ENCODE results near the gene SYP.

SYP gene

DNA sequence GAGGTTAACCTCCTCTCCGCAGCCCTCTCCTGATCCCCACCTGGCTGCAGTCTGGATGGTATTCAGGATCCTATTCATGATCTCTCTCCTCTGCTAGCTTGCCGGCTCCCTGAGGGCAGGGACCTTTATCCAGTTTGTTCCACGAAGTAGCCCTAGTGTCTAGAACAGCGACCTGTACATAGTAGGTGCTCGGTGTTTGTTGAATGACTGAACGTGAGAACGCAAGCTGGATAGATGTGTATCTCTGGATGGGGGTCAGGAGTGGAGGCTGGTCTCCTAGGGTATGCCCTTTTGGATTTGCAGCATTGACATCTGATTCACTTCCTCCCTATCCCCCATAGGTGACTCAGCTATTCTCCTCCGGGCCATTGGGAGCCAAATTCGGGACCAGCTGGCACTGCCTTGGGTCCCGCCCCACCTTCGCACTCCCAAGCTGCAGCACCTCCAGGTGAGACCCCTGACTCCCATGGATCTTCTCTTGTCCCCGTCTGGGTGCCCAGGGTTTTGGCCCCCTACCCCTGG lies 42.6 kb upstream of the SYP start:
- TF ChIP-seq FOXP2 (optimal IDR thresholded peaks at IDR 0.05; ENCODE audit: control extremely low read depth, extremely low read length, insufficient read depth): no peak
- no peak for TF ChIP-seq POLR2AphosphoS5 (IDR thresholded peaks at IDR 0.05; ENCODE audit: borderline replicate concordance, low read depth, low read length)
- TF ChIP-seq EZH2 (IDR thresholded peaks at IDR 0.05): no peak
- Histone ChIP-seq H3K9me3 (ENCODE audit: low read depth, low read length) (no peaks in the 10 kb centered on the region), H3K27ac (no peak overlapping the region), H3K9ac (ENCODE audit: insufficient read length) (no peak overlapping the region), H3K36me3 (ENCODE audit: insufficient read depth, low read length) (no peaks in the 10 kb centered on the region), H3K4me3 (no peak overlapping the region)
- no peak for DNase-seq (ENCODE audit: low read depth, low spot score)

DNA sequence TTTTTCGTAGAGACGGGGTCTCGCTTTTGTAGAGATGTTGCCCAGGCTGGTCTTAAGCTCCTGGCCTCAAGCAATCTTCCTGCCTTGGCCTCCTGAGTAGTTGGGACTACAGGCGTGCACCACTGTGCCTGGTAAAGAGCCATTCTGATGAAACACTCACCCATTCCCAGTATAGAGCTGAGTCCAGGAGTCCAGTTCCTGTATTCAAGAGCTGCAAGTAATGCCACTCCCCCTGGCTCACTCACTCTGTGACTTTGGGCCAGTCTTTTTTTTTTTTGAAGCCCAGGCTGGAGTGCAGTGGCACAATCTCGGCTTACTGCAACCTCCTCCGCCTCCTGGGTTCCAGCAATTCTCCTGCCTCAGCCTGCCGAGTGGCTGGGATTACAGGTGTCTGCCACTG lies 38.7 kb upstream of the SYP start:
- Histone ChIP-seq H3K4me3 (no peak overlapping the region), H3K27ac (no peak overlapping the region), H3K36me3 (ENCODE audit: insufficient read depth, low read length) (no peaks in the 10 kb centered on the region), H3K9ac (ENCODE audit: insufficient read length) (no peak overlapping the region), H3K9me3 (ENCODE audit: low read depth, low read length) (no peaks in the 10 kb centered on the region)
- TF ChIP-seq EZH2 (IDR thresholded peaks at IDR 0.05) (no peak), POLR2AphosphoS5 (IDR thresholded peaks at IDR 0.05; ENCODE audit: borderline replicate concordance, low read depth, low read length) (no peak), FOXP2 (optimal IDR thresholded peaks at IDR 0.05; ENCODE audit: control extremely low read depth, extremely low read length, insufficient read depth) (no peak)
- no peak for DNase-seq (ENCODE audit: low read depth, low spot score)

DNA sequence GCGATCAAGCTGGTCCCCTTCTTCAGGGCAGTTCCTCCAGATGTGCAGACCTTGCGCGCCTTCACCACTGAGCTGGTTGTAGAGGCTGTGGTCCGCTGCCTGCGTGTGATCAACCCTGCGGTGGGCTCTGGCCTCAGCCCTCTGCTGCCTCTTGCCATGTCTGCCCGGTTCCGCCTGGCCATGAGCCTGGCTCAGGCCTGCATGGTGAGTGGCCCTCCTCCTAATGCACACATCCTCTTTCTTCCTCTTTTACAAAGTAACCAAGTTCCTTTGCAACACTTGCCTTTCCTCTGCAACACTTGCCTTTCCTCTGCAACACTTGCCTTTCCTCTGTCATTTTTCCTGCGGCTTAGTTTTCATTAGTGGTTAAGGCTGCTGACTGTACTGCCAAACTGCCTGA lies 37.1 kb upstream of the SYP start:
- Histone ChIP-seq H3K27ac (no peak overlapping the region), H3K9ac (ENCODE audit: insufficient read length) (no peak overlapping the region), H3K4me3 (no peak overlapping the region), H3K9me3 (ENCODE audit: low read depth, low read length) (no peaks in the 10 kb centered on the region), H3K36me3 (ENCODE audit: insufficient read depth, low read length) (no peaks in the 10 kb centered on the region)
- TF ChIP-seq EZH2 (IDR thresholded peaks at IDR 0.05) (no peak), POLR2AphosphoS5 (IDR thresholded peaks at IDR 0.05; ENCODE audit: borderline replicate concordance, low read depth, low read length) (no peak), FOXP2 (optimal IDR thresholded peaks at IDR 0.05; ENCODE audit: control extremely low read depth, extremely low read length, insufficient read depth) (no peak)
- no peak for DNase-seq (ENCODE audit: low read depth, low spot score)

DNA sequence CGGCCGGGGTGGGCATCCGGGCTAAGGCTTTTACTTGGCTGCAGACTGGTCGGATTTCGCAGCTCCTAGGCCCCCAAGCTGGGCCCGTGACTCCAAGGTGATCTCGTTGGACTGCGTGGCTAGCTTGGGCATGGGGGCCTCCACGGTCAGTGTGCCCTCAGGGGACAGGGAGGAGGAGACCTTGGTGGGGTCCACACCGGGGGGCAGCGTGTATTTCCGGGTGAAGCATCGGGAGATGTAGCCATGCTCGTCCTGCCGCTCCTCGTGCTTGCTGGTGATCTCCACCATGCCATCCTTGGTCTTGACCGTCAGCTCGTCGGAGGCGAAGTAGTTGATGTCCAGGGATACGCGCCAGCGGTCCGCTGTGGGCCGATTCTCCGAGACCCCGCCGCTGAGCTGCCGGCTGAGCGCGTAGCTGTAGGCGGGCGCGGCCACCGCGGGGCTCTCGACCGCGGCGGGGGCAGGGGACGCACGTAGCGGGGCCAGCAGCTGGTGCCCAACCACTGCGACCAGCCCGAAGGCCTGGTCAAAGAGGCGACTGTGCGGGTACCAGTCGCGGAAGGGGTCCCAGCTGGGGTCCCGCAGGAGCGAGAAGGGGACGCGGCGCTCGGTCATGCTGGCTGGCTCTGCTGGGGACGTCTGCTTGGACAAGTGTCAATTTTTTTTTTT lies 34.0 kb upstream of the SYP start:
- Histone ChIP-seq H3K9me3 (ENCODE audit: low read depth, low read length) (no peaks in the 10 kb centered on the region), H3K36me3 (ENCODE audit: insufficient read depth, low read length) (no peaks in the 10 kb centered on the region), H3K4me3 (no peak overlapping the region), H3K27ac (no peak overlapping the region), H3K9ac (ENCODE audit: insufficient read length) (no peak overlapping the region)
- no peak for DNase-seq (ENCODE audit: low read depth, low spot score)
- no peak for TF ChIP-seq EZH2 (IDR thresholded peaks at IDR 0.05)
- TF ChIP-seq POLR2AphosphoS5 (IDR thresholded peaks at IDR 0.05; ENCODE audit: borderline replicate concordance, low read depth, low read length): no peak
- TF ChIP-seq FOXP2 (optimal IDR thresholded peaks at IDR 0.05; ENCODE audit: control extremely low read depth, extremely low read length, insufficient read depth): no peak

DNA sequence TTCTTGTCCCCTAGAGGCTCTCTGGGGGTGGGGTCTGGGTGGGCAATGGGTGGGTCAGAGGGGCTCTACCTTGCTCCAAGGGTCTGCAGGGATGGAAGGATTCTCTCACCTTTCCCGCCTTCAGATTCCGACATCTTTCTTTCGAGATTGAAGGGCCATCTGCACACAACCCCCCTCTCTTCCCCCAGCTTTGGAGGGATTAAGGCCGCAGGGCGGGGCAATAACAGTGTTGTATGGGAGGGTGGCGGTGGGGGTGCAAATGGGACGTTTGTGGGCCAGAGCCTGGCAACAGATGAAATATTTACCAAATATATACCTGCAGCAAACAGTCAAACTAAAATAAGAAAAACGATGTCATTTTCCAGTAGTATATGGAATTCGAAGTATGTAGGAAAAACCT lies 33.2 kb upstream of the SYP start, which contains the start of gene CACNA1F:
Gene CACNA1F (minus strand): TSS at position 165 of the 400 bp plus-strand sequence. CDS start 31 bp downstream, at position 134.
- Histone ChIP-seq H3K9ac (ENCODE audit: insufficient read length) (no peak within 1 kb of the TSS), H3K4me3 (no peak within 1 kb of the TSS), H3K27ac (no peak within 1 kb of the TSS), H3K9me3 (ENCODE audit: low read depth, low read length) (no peaks in the 10 kb centered on the region), H3K36me3 (ENCODE audit: insufficient read depth, low read length) (no peaks in the 10 kb centered on the region)
- TF ChIP-seq EZH2 (IDR thresholded peaks at IDR 0.05): no peak
- no peak for TF ChIP-seq POLR2AphosphoS5 (IDR thresholded peaks at IDR 0.05; ENCODE audit: borderline replicate concordance, low read depth, low read length)
- TF ChIP-seq FOXP2 (optimal IDR thresholded peaks at IDR 0.05; ENCODE audit: control extremely low read depth, extremely low read length, insufficient read depth): no peak
- no peak for DNase-seq (ENCODE audit: low read depth, low spot score)

DNA sequence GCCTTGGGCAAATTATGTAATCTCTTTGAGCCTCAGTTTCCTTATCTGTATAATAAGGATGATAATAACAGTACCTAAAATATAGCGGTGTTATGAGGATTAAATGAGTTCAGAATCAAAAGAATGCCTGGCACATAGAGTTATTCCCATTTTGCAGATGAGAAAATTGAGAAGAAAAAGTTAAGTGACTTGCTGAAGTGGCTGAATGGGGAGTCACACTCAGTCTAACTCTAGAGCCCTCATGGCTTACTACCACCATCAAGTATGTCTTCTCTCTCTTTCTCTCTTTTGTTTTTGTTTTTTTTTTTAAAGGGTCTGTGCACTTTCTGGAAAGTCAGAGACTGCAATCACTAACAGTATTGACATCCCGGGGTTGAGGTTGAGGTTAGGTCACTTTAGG lies 32.5 kb upstream of the SYP start:
- no peaks in the 10 kb centered on the region for H3K36me3 ChIP-seq (ENCODE audit: insufficient read depth, low read length)
- TF ChIP-seq FOXP2 (optimal IDR thresholded peaks at IDR 0.05; ENCODE audit: control extremely low read depth, extremely low read length, insufficient read depth): no peak
- TF ChIP-seq EZH2 (IDR thresholded peaks at IDR 0.05): no peak

DNA sequence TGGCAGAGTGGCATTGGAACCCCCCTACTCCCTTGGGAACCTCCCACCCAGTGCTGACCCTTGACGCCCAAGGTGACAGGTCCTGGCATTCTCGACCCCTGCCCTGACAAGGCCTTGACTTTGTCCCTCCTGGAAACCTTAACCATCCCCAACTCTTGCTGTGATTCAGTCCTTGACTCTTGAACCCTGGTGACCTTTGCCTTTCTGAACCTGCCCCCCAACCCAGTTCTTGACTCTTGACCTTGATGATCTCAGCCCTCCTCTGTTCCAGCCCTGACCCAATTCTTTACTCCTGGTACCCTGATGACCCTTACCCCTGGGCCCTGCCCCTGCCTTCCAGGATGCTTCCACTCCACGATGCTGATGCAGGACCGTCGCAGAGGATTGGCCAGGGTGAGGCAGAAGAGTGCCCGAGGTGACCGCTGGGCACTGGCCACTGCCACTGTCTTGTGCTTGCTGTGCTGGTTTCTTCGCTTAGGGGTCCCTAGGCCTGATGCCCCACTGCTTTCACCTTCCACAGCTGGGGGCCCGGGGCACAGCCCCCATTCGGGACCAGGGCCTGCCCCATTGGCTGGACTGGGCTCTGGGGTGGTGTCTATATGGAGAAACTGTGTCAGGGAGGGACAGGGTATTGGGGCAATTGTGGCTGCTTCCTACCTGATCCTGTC lies 31.5 kb upstream of the SYP start:
- H3K9ac ChIP-seq (ENCODE audit: insufficient read length): no peak overlapping the region
- H3K9me3 ChIP-seq (ENCODE audit: low read depth, low read length): no peaks in the 10 kb centered on the region
- no peaks in the 10 kb centered on the region for H3K36me3 ChIP-seq (ENCODE audit: insufficient read depth, low read length)
- H3K4me3 ChIP-seq: no peak overlapping the region
- no peak for DNase-seq (ENCODE audit: low read depth, low spot score)
- no peak for TF ChIP-seq FOXP2 (optimal IDR thresholded peaks at IDR 0.05; ENCODE audit: control extremely low read depth, extremely low read length, insufficient read depth)
- no peak for TF ChIP-seq EZH2 (IDR thresholded peaks at IDR 0.05)
- TF ChIP-seq POLR2AphosphoS5 (IDR thresholded peaks at IDR 0.05; ENCODE audit: borderline replicate concordance, low read depth, low read length): no peak
- no peak overlapping the region for H3K27ac ChIP-seq

More for the DNA sequence above, 32.5 kb upstream of the SYP start:
- Histone ChIP-seq H3K27ac (no peak overlapping the region), H3K9me3 (ENCODE audit: low read depth, low read length) (no peaks in the 10 kb centered on the region), H3K9ac (ENCODE audit: insufficient read length) (no peak overlapping the region), H3K4me3 (no peak overlapping the region)
- DNase-seq (ENCODE audit: low read depth, low spot score): no peak

DNA sequence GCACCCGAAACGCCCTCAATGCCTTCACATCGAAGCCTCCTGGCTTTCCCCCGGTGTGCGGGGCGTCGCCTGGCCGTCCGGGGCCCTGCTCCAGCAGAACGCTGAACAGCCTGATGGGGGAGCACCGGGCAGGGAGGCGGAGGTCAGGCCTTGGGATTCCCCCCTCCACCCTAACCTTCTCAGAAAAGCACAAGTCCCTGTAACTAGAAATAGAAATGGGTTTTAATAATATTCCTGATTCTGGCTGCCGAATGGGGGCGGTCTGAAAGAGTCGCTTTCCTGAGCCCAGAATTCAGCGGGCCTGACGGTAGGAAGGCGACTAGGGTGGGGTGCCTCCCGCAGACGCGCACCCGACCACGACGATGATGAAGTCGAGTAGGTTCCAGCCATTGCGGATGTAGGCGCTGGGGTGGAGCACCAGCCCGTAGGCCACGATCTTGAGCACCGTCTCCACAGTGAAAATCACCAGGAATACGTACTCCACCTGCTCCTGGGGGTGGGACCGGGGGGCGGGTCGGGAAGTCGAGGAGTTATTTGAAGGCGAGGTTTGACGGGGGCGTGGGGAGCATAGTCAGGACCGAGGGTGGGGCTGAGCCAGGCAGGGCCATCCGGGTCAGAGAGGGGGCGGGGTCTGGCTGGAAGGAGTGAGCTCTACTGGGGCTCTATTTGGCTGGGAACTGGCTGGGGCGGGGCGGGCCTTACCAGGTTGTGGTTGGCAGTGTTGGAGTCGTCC lies 30.7 kb upstream of the SYP start:
- Histone ChIP-seq H3K9me3 (ENCODE audit: low read depth, low read length) (no peaks in the 10 kb centered on the region), H3K27ac (no peak overlapping the region), H3K4me3 (no peak overlapping the region), H3K9ac (ENCODE audit: insufficient read length) (no peak overlapping the region), H3K36me3 (ENCODE audit: insufficient read depth, low read length) (no peaks in the 10 kb centered on the region)
- TF ChIP-seq POLR2AphosphoS5 (IDR thresholded peaks at IDR 0.05; ENCODE audit: borderline replicate concordance, low read depth, low read length): no peak
- TF ChIP-seq EZH2 (IDR thresholded peaks at IDR 0.05): no peak
- no peak for TF ChIP-seq FOXP2 (optimal IDR thresholded peaks at IDR 0.05; ENCODE audit: control extremely low read depth, extremely low read length, insufficient read depth)
- DNase-seq (ENCODE audit: low read depth, low spot score): no peak

All from SK-N-MC (cell line).